GM12878 (cell line): ENCODE data around the gene DNMT1. TPM values are rescaled to one million over a fixed set of nuclear protein-coding genes. Genes with fewer than 3 reads are reported as not detected.
A peak's percentile ranks its signal among the peaks of the same experiment; 100 is the strongest.

ENCODE experiments used
- ATAC-seq: fragments of 200-7000 bp; cut with Tn5 transposase; 3 replicates; pipeline ENCODE4 v1.9.1; 2020; ENCODE audit warnings: mild to moderate bottlenecking, moderate library complexity
- BruUV-seq: library from RNA; stranded (reverse); fragments of 400-500 nt; replicated peaks from 2 replicates; lab custom pipeline; 2021; lab: Mats Ljungman, UMichigan
- CTCF ChIA-PET: fragments of 300-600 bp; sonication (Branson Sonifier 250); formaldehyde crosslinking; extraction: SDS; loops from one replicate; lab custom pipeline; 2021; ENCODE audit warnings: inconsistent platforms; lab: Yijun Ruan, JAX
- POLR2A ChIA-PET: fragments of 350-600 bp; formaldehyde crosslinking; extraction: SDS; loops from one replicate; lab custom pipeline; 2021; ENCODE audit warnings: inconsistent platforms; lab: Charles Lee
- RAD21 ChIA-PET: fragments of 300-600 bp; sonication (Branson Sonifier 250); formaldehyde crosslinking; loops from one replicate; lab custom pipeline; 2023; ENCODE audit warnings: antibody characterized with exemption; ENCODE audit not compliant: unreplicated experiment; lab: Charles Lee
- SMC1A ChIA-PET: fragments of 300-600 bp; sonication (Branson Sonifier 250); formaldehyde crosslinking; loops from one replicate; lab custom pipeline; 2023; ENCODE audit not compliant: unreplicated experiment, uncharacterized antibody; lab: Charles Lee
- DNase-seq: peaks from one replicate; pipeline ENCODE4 v3.0.0-alpha.2; 2011; ENCODE audit warnings: low read depth, low spot score
- FAIRE-seq: peaks from 3 replicates; lab custom pipeline; 2011; peaks lifted over from hg19 to GRCh38; lab: Jason Lieb, UNC
- H2AFZ ChIP-seq: 2 replicates; pipeline ENCODE4 v1.6.0; 2011; ENCODE audit warnings: low read depth, low read length, control low read depth; ENCODE audit not compliant: control insufficient read depth
- H3K27ac ChIP-seq: 2 replicates; pipeline ENCODE4 v1.5.1; 2011; ENCODE audit warnings: control low read depth; ENCODE audit not compliant: control insufficient read depth, insufficient read depth
- H3K27me3 ChIP-seq, 2 experiments: replicated peaks in 1 of 2; 2 replicates each; pipeline versions ENCODE4 v1.6.0 to v1.6.1; 2011; ENCODE audit warnings: low read length in 1 of 2; ENCODE audit not compliant: control insufficient read depth in 2 of 2, insufficient read depth in 2 of 2
- H3K36me3 ChIP-seq, 2 experiments: 2 replicates each; pipeline ENCODE4 v1.5.1; 2011; ENCODE audit warnings: low read length in 1 of 2; ENCODE audit not compliant: control insufficient read depth in 2 of 2, insufficient read depth in 2 of 2
- H3K4me1 ChIP-seq: 2 replicates; pipeline ENCODE4 v1.6.1; 2011; ENCODE audit warnings: mild to moderate bottlenecking, low read length, moderate library complexity, mixed read lengths; ENCODE audit not compliant: control insufficient read depth, insufficient read depth
- H3K4me2 ChIP-seq: 2 replicates; pipeline ENCODE4 v1.6.0; 2011; ENCODE audit warnings: control low read depth; ENCODE audit not compliant: control insufficient read depth, insufficient read depth
- H3K4me3 ChIP-seq: fragments of 200-600 bp; sonication (generic); 2 replicates; pipeline ENCODE4 v1.5.1; 2016
- H3K79me2 ChIP-seq: 2 replicates; pipeline ENCODE4 v1.6.0; 2011; ENCODE audit warnings: low read length; ENCODE audit not compliant: control insufficient read depth, insufficient read depth
- H3K9ac ChIP-seq: 2 replicates; pipeline ENCODE4 v1.8.0; 2011; ENCODE audit warnings: low read length, control low read depth, mixed read lengths; ENCODE audit not compliant: control insufficient read depth, insufficient read depth
- H3K9me3 ChIP-seq: replicated peaks from 3 replicates; pipeline ENCODE4 v1.5.1; 2011; ENCODE audit warnings: mild to moderate bottlenecking, low read length; ENCODE audit not compliant: control insufficient read depth, insufficient read depth
- H4K20me1 ChIP-seq: 2 replicates; pipeline ENCODE4 v1.6.0; 2011; ENCODE audit not compliant: control insufficient read depth, insufficient read depth
- BMI1 ChIP-seq: fragments of 450-650 bp; IDR thresholded peaks from 2 replicates; pipeline ENCODE4 v1.6.1; 2016; ENCODE audit warnings: mild to moderate bottlenecking, moderate library complexity, borderline replicate concordance
- CEBPB ChIP-seq, 2 experiments: fragments of 150-350 bp in 1 of 2; IDR thresholded peaks; 2 replicates each; pipeline ENCODE4 v1.6.1; 2012 to 2014; ENCODE audit warnings: low read depth in 2 of 2, low read length in 2 of 2, borderline replicate concordance in 1 of 2, inconsistent platforms in 1 of 2
- ESRRA ChIP-seq: IDR thresholded peaks from 2 replicates; pipeline ENCODE4 v1.6.1; 2012; ENCODE audit warnings: mild to moderate bottlenecking, low read length, improper control_type of control experiment
- FOXM1 ChIP-seq: IDR thresholded peaks from 2 replicates; pipeline ENCODE4 v1.6.1; 2012; ENCODE audit warnings: low read depth, mild to moderate bottlenecking, inconsistent platforms, low read length, moderate library complexity
- HDGF ChIP-seq: fragments of 450-650 bp; IDR thresholded peaks from 2 replicates; pipeline ENCODE4 v1.6.1; 2016; ENCODE audit warnings: antibody characterized with exemption
- MYB ChIP-seq: fragments of 150-350 bp; IDR thresholded peaks from 2 replicates; pipeline ENCODE4 v1.6.1; 2014; ENCODE audit warnings: mild to moderate bottlenecking, low read depth, low read length, borderline replicate concordance
- PAX5 ChIP-seq: IDR thresholded peaks from 2 replicates; pipeline ENCODE4 v1.6.1; 2011; ENCODE audit warnings: low read depth, low read length, borderline replicate concordance
- POLR2A ChIP-seq: IDR thresholded peaks from 2 replicates; pipeline ENCODE4 v1.6.1; 2011; ENCODE audit warnings: low read depth, mild to moderate bottlenecking, low read length
- POLR2AphosphoS5 ChIP-seq: IDR thresholded peaks from 2 replicates; pipeline ENCODE4 v1.6.1; 2011; ENCODE audit warnings: mild to moderate bottlenecking, low read length, inconsistent platforms
- SIX5 ChIP-seq: IDR thresholded peaks from 2 replicates; pipeline ENCODE4 v1.6.1; 2011; ENCODE audit warnings: mild to moderate bottlenecking, low read depth, low read length, moderate library complexity; ENCODE audit not compliant: severe bottlenecking
- SUZ12 ChIP-seq: fragments of 200-600 bp; sonication (generic); IDR thresholded peaks from one replicate; pipeline ENCODE4 v1.6.1; 2018; ENCODE audit warnings: antibody characterized with exemption, mild to moderate bottlenecking; ENCODE audit not compliant: unreplicated experiment
- TARDBP ChIP-seq: IDR thresholded peaks from 2 replicates; pipeline ENCODE4 v1.6.1; 2016; ENCODE audit warnings: borderline replicate concordance
- ZBED1 ChIP-seq: IDR thresholded peaks from 2 replicates; pipeline ENCODE4 v1.6.1; 2016; ENCODE audit warnings: borderline replicate concordance
- ZNF622 ChIP-seq: fragments of 450-650 bp; IDR thresholded peaks from 2 replicates; pipeline ENCODE4 v1.6.1; 2017; ENCODE audit warnings: mild to moderate bottlenecking, inconsistent platforms
- ZSCAN29 ChIP-seq: fragments of 450-650 bp; IDR thresholded peaks from 2 replicates; pipeline ENCODE4 v1.6.1; 2017; ENCODE audit warnings: mild to moderate bottlenecking, moderate library complexity
- WGBS: methylation state at CpG from one replicate; pipeline ENCODE4 v1.1.6; 2016; ENCODE audit warnings: low lambda C conversion rate; ENCODE audit not compliant: insufficient replicate concordance, insufficient coverage; ENCODE audit errors: missing lambda C conversion rate; 5-methylcytosine and 5-hydroxymethylcytosine counted together
- in situ Hi-C: fragments of 300-500 bp; cut with MboI; formaldehyde crosslinking; loops from 9 replicates; pipeline ENCODE4 v1.14.3; 2018; ENCODE audit warnings: mixed read lengths
- intact Hi-C: fragments of 100-400 bp; cut with micrococcal nuclease; formaldehyde crosslinking; loops from one replicate; pipeline ENCODE4 v1.14.2; 2022; ENCODE audit not compliant: unreplicated experiment
- polyA plus RNA-seq, 11 experiments: library from polyadenylated mRNA; depleted of rRNA in 4 of 11; unstranded in 6 of 11; stranded (reverse) in 5 of 11; fragments of >200 nt; fragmentation: Nextera tagmentation in 4 of 11; fragmentation: Illumina TruSeq in 1 of 11; extraction: Ambion mirVana in 4 of 11; extraction: Trizol in 1 of 11; gene quantifications; 1 replicate in 1 of 11; 2 replicates in 10 of 11; pipeline versions ENCODE4 v1.2.1 to v1.2.3, GENCODE V29; 2011 to 2016; ENCODE audit warnings: inconsistent platforms in 2 of 11, missing spikeins in 2 of 11, low read depth in 1 of 11
- total RNA-seq, 4 experiments: library from RNA; depleted of rRNA in 3 of 4; stranded (reverse); fragments of >200 nt in 3 of 4; fragmentation: Illumina TruSeq in 1 of 4; extraction: Trizol in 1 of 4; gene quantifications; 2 replicates each; pipeline versions ENCODE4 v1.2.1 to v1.2.3, GENCODE V29; 2013 to 2021
- TF ChIP-seq, protein P1 (sequence below): IDR thresholded peaks from 2 replicates; pipeline ENCODE4 v1.6.1; 2011; ENCODE audit warnings: mild to moderate bottlenecking, low read depth, low read length, moderate library complexity; ENCODE audit not compliant: insufficient replicate concordance
- TF ChIP-seq, protein P2 (sequence below): fragments of 450-650 bp; IDR thresholded peaks from 2 replicates; pipeline ENCODE4 v1.6.1; 2017; ENCODE audit warnings: mild to moderate bottlenecking, low read depth, inconsistent platforms; ENCODE audit not compliant: poor library complexity, severe bottlenecking
- TF ChIP-seq, protein P3 (sequence below): fragments of 450-650 bp; IDR thresholded peaks from 2 replicates; pipeline ENCODE4 v1.6.1; 2017; ENCODE audit warnings: antibody characterized with exemption, mild to moderate bottlenecking, moderate library complexity

DNMT1 gene
- total and polyA plus RNA-seq, 10 of the 15 experiments (the other 5 are each of a cell fraction or from before 2014, with no cell fraction given) = 70.0 to 290 (median 133) TPM

DNA sequence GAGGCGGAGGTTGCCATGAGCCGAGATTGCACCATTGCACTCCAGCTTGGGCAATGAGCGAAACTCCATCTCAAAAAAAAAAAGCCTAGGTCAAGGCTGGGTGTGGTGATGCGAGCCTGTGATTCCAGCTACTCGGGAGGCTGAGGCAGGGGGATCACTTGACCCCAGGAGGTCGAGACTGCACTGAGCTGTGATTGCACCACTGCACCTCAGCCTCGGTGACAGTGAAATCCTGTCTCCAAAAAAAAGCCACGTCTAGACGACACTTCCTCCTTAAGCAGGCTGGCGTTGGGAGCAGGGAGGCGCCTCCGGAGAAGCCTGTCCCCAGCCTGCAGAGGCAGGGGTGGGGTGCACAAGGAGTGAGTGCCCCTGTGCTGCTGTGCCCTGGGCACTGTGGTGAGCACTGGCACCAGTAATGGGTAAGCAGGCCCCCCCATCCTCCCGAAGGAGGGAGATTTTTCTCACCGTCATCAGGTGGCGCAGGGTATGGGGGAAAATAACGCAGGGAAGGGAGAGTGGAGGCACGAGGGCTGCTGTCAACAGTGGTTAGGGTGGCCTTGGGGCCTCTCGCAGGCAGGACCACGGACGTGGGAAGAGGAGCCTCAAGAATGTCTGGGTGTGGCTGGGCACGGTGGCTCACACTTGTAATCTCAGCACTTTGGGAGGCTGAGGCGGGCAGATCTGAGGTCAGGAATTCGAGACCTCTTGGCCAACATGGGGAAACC, 82.6 kb downstream of the DNMT1 start:
- peak; percentile 77 for FAIRE-seq
- ATAC-seq = peak; percentile 21
- TSS peak; percentile 47 for BruUV-seq
- SMC1A ChIA-PET = interaction anchor here (1.7 to 11.4 kb wide), 4 partner anchors 12 to 180 kb away, joined by 5 to 150 read pairs (median 8); partner anchors contain the start of gene ANGPTL6
- WGBS = 34% methylated on average over 23 of the region's 23 CpGs
- peak overlapping the region; percentile 35; the same call in 1 of the 2 replicates for H3K9ac ChIP-seq
- CTCF ChIA-PET = interaction anchor here (0.6 to 9.8 kb wide), 10 partner anchors 8 to 180 kb away, joined by 3 to 171 read pairs (median 6); partner anchors contain the start of gene ANGPTL6
- intact Hi-C loops = loop anchor here (1.0 to 5.0 kb wide), 2 partner anchors 13 to 85 kb away; no protein-coding TSS in a partner anchor
- peak overlapping the region; percentile 28 for H3K4me2 ChIP-seq
- no peaks in the 10 kb centered on the region for H3K9me3 ChIP-seq
- POLR2A ChIA-PET = interaction anchor here (0.5 to 5.4 kb wide), 7 partner anchors 8 to 66 kb away, joined by 3 to 58 read pairs (median 7); partner anchors contain the start of gene ANGPTL6
- RAD21 ChIA-PET = interaction anchor here (0.9 to 8.6 kb wide), 7 partner anchors 12 to 180 kb away, joined by 3 to 166 read pairs (median 4); partner anchors contain the start of gene ANGPTL6
- peaks cover 44% of the 10 kb centered on the region for H3K4me1 ChIP-seq
- peaks cover 49% of the 10 kb centered on the region for H3K79me2 ChIP-seq
- no peaks in the 10 kb centered on the region for H4K20me1 ChIP-seq
- DNase-seq = no peak
- H3K27ac ChIP-seq = peak overlapping the region; percentile 62
- no peaks in the 10 kb centered on the region for H3K27me3 ChIP-seq
- in situ Hi-C loops = no loop called here
- H3K4me3 ChIP-seq = peak overlapping the region; percentile 51
- no peak overlapping the region for H2AFZ ChIP-seq
- peaks cover 17 to 62% of the 10 kb centered on the region in 2 experiments; a peak in 3 of 4 replicates for H3K36me3 ChIP-seq
- TF ChIP-seq BMI1 = no peak
- peak; percentile 64 for TF ChIP-seq POLR2A
- TF ChIP-seq SIX5 = no peak
- no peak for TF ChIP-seq SUZ12
- TF ChIP-seq HDGF = no peak
- TF ChIP-seq TARDBP = no peak
- no peak for TF ChIP-seq MYB
- TF ChIP-seq, protein P1, sequence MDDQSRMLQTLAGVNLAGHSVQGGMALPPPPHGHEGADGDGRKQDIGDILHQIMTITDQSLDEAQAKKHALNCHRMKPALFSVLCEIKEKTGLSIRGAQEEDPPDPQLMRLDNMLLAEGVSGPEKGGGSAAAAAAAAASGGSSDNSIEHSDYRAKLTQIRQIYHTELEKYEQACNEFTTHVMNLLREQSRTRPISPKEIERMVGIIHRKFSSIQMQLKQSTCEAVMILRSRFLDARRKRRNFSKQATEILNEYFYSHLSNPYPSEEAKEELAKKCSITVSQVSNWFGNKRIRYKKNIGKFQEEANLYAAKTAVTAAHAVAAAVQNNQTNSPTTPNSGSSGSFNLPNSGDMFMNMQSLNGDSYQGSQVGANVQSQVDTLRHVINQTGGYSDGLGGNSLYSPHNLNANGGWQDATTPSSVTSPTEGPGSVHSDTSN = no peak
- TF ChIP-seq, protein P2, sequence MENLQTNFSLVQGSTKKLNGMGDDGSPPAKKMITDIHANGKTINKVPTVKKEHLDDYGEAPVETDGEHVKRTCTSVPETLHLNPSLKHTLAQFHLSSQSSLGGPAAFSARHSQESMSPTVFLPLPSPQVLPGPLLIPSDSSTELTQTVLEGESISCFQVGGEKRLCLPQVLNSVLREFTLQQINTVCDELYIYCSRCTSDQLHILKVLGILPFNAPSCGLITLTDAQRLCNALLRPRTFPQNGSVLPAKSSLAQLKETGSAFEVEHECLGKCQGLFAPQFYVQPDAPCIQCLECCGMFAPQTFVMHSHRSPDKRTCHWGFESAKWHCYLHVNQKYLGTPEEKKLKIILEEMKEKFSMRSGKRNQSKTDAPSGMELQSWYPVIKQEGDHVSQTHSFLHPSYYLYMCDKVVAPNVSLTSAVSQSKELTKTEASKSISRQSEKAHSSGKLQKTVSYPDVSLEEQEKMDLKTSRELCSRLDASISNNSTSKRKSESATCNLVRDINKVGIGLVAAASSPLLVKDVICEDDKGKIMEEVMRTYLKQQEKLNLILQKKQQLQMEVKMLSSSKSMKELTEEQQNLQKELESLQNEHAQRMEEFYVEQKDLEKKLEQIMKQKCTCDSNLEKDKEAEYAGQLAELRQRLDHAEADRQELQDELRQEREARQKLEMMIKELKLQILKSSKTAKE = no peak
- TF ChIP-seq POLR2AphosphoS5 = peak; percentile 48; the same call in 1 of the 2 replicates
- TF ChIP-seq ZSCAN29 = no peak
- no peak for TF ChIP-seq FOXM1
- no peak for TF ChIP-seq ESRRA
- TF ChIP-seq ZNF622 = no peak
- TF ChIP-seq, protein P3, sequence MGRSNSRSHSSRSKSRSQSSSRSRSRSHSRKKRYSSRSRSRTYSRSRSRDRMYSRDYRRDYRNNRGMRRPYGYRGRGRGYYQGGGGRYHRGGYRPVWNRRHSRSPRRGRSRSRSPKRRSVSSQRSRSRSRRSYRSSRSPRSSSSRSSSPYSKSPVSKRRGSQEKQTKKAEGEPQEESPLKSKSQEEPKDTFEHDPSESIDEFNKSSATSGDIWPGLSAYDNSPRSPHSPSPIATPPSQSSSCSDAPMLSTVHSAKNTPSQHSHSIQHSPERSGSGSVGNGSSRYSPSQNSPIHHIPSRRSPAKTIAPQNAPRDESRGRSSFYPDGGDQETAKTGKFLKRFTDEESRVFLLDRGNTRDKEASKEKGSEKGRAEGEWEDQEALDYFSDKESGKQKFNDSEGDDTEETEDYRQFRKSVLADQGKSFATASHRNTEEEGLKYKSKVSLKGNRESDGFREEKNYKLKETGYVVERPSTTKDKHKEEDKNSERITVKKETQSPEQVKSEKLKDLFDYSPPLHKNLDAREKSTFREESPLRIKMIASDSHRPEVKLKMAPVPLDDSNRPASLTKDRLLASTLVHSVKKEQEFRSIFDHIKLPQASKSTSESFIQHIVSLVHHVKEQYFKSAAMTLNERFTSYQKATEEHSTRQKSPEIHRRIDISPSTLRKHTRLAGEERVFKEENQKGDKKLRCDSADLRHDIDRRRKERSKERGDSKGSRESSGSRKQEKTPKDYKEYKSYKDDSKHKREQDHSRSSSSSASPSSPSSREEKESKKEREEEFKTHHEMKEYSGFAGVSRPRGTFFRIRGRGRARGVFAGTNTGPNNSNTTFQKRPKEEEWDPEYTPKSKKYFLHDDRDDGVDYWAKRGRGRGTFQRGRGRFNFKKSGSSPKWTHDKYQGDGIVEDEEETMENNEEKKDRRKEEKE = no peak
- TF ChIP-seq CEBPB (IDR thresholded peaks at IDR 0.05; ENCODE audit: borderline replicate concordance in 1 of 2, low read depth in 2 of 2, low read length in 2 of 2) = no peak
- no peak for TF ChIP-seq ZBED1
- TF ChIP-seq PAX5 = no peak
